ENCODE measurements around the gene TRIP4. TPM values are rescaled to one million over a fixed set of nuclear protein-coding genes. Genes with fewer than 3 reads are reported as not detected.

The TRIP4 gene
- 9.8 and 14.0 TPM in 2 replicates for total RNA-seq

DNA sequence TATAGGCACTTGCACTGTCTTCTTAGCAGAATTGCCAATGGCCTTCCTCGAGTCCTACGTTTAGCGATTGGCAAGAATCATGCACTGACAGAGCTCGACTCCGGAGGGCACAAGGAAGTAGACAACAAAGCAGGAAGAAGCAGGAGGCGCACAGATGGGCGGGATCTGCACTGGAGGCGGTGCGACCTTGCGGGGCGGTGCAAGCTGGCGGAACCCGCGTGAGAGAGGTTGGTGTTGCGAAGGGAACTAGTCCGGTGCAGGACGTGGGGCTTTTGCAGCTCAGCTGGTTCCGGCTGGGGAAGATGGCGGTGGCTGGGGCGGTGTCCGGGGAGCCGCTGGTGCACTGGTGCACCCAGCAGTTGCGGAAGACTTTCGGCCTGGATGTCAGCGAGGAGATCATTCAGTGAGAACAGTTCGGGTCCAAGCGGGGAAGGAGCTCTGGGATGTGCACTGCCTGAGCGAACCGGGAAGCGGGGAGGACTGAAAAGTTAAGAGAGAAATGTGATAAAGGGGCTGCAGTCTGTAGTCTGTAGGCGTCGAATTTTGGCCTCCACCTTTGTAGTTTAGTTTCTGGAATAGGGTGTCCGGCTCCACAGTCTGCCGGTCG, at the start of gene TRIP4:
Gene TRIP4, plus strand, starts transcription at position 275 of the 607 bp plus-strand sequence. Its CDS starts 28 bp downstream, at position 303.

DNA sequence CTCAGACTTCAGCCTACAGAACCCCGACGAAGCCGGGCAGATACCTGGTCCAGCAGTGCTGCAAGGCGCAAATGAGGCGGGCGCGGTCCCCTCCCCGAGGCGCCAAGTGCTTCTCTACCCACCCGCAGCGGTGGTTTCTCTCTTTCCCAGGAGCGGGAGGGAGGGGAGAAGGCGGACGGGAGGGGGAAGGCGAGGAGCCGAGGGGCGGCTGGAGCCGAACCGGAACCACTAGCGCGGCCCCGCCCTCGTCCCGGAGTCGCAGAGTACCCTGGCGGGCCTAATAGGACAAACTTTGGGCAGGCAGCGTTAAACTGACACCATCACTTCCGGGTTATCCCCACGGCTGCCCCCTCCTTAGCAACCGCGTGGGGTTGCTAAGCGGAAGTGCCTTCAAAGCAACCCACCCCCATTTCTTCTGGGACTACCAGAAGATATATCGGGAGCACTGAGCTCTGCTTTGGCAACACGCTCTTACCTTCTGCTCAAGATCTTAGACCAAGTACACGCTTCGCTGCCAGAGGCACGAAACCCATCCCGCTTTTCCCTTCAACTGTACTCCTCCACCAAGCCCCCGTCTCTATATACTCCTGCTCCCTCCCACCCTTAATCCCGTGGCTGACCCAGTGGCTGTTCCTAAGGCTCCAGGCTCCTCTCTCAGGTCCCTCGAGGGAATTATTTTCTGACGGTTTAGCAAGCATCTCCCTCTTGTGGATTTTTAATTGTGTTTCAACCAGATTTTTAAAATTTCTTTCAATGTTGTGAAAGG, 31.5 kb upstream of the TRIP4 start, which contains the start of gene CSNK1G1:
Gene CSNK1G1, minus strand, starts transcription at position 230 of the 766 bp plus-strand sequence. CDS start 55,674 bp downstream, outside the sequence.

DNA sequence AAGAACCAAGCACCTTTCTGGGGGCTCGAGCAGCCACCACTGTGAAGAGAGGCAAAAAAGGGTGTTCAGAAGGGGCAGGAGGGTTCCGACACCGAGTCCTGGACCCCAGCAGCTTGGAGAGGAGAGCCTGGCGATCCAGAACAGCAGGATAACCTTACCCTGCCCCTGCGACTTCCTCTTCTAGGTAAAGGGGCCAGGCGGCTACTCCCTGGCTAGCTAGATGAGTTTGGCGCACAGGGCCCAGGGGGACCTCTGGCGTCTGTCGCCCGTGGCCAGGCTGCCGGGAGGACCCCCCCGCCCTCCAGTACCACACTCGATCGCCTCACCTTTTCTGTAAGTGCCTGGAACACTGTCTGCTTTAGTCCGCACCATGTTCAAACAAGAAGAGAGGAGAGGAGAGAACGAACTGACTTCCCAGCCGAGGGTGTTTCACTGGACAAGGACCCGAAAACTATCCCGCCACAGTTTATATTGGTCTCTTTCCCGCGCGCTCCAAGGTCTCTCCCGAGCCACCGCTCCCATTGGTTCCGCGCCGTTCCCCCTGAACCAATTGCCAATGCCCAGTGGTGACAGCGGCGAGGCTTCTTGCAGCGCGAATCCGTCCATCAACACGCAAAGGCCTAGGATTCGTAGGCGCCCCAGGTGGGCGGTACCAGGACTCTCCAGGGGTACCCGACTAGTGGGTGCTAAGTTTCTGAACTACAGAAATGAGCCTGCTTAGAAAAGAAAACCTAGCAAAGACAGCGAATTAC, 6.5 kb upstream of the TRIP4 start, which contains the start of gene PCLAF:
Gene PCLAF, minus strand, starts transcription at position 442 of the 752 bp plus-strand sequence. Its CDS starts 70 bp downstream, at position 372.

DNA sequence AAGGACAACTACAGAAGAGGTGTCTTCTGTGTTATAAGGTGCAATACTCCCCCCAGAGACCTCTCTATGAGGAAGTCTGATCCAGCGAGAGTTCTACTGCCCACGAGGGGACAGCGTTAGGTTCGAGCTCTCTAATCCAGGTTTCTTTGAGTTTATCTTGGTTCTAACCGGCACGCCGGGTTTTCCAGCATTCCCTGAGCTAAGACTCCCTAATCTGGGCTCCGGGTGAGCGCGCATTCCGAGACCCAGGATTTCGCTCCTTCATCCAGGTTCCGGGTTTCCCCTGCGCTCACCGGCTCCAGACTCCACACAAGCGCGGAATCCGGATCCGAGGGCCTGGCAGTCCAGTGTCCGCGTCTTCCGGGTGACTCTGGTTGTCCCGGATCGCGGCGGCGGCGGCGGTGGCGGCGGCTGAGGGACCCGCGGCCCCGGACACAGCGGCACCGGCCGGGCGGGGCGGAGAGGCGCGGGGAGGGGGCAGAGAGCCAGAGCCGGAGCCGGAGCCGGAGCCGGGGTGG, 72.6 kb downstream of the TRIP4 start, which contains the start of gene ZNF609:
Gene ZNF609, plus strand, starts transcription at position 373 of the 518 bp plus-strand sequence. CDS start 38,842 bp downstream, outside the sequence.

Other genes starting within 250 kb of the TRIP4 start
- gene SNX22, start 236.1 kb upstream of the TRIP4 start, total RNA-seq: 0.40 TPM in 1 of 2 replicates, not detected in the other
- 713 and 1,049 TPM in 2 replicates for gene PPIB, start 224.8 kb upstream of the TRIP4 start, total RNA-seq
- gene CSNK1G1, start 31.7 kb upstream of the TRIP4 start, total RNA-seq: 10.5 and 14.7 TPM in 2 replicates
- 39.8 and 66.2 TPM in 2 replicates for gene PCLAF, start 6.4 kb upstream of the TRIP4 start, total RNA-seq
- 12.0 and 19.3 TPM in 2 replicates for gene ZNF609, start 72.7 kb downstream of the TRIP4 start, total RNA-seq